ENCODE data around the gene PTPRN2. TPM values are rescaled to one million over a fixed set of nuclear protein-coding genes. Genes with fewer than 3 reads are reported as not detected.

Gene PTPRN2
- total and polyA plus RNA-seq, 2 of the 8 experiments (the other 6 are each of a cell fraction or from before 2014, with no cell fraction given) = 2.6 to 4.5 TPM

DNA sequence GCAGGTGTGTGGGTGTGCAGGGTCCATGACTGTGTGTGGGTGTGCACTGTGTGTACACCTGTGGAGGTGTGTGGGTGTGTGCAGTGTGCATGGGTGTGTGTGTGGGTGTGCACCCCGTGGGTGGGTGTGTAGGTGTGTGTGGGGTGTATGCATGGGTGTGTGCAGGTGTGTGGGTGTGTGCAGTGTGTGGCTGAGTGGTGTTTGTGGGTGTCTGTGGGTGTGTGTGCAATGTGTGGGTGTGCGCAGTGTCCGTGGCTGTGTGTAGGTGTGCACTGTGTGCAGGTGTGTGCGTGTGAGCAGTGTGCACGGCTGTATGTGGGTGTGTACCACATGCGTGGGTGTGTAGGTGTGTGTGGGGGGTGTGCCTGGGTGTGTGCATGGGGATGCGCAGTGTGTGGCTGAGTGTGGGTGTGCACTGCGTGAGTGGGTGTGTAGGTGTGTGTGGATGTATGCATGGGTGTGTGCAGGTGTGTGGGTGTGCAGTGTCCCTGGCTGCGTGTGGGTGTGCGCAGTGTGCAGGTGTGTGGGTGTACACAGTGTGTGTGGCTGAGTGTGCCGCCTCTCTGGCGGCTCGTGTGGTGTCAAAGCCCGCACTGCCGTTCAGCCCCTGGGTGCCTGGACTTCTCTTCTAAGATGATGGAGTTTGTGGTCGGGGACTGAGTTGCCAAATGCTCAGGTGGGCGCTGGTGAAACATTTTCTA, 1042.5 kb downstream of the PTPRN2 start (continued):
- TF ChIP-seq ZNF274 (IDR thresholded peaks at IDR 0.05; ENCODE audit: borderline replicate concordance, extremely low read depth, low read length) (no peak), EZH2 (IDR thresholded peaks at IDR 0.05; ENCODE audit: low read depth, low read length, severe bottlenecking) (no peak), NRF1 (IDR thresholded peaks at IDR 0.05; ENCODE audit: low read depth, low read length) (no peak)

Measured in H1 (cell line).